SK-N-SH (cell line): ENCODE data around the gene MINK1. TPM values are rescaled to one million over a fixed set of nuclear protein-coding genes. Genes with fewer than 3 reads are reported as not detected.

Source experiments
- CTCF ChIA-PET: fragments of 300-600, 350-600 bp; formaldehyde crosslinking; extraction: SDS; loops from one replicate; lab custom pipeline; 2021; lab: Yijun Ruan, JAX
- POLR2A ChIA-PET: fragments of 350-600 bp; sonication (Branson Sonifier 250); formaldehyde crosslinking; extraction: SDS; loops from one replicate; lab custom pipeline; 2020; ENCODE audit warnings: antibody characterized with exemption, inconsistent platforms; lab: Yijun Ruan, JAX
- DNase-seq: peaks from one replicate; pipeline ENCODE4 v3.0.0; 2012
- H2AFZ ChIP-seq: fragments of 200-600 bp; sonication (generic); 2 replicates; pipeline ENCODE4 v1.8.1; 2016; ENCODE audit warnings: antibody characterized with exemption, mild to moderate bottlenecking, low read depth
- H3F3A ChIP-seq: fragments of 200-600 bp; sonication (generic); replicated peaks from 2 replicates; pipeline ENCODE3; 2016; ENCODE audit warnings: antibody characterized with exemption, mild to moderate bottlenecking; ENCODE audit not compliant: insufficient read depth
- H3K27ac ChIP-seq, 2 experiments: fragments of 200-500 bp in 1 of 2; fragments of 200-600 bp in 1 of 2; sonication (Bioruptor generic) in 1 of 2; sonication (generic), shearing (Covaris generic) in 1 of 2; 2 replicates each; pipeline versions ENCODE4 v1.5.1 to v1.6.1; 2014 to 2016; ENCODE audit warnings: low read depth in 2 of 2, inconsistent platforms in 1 of 2, low read length in 1 of 2, mild to moderate bottlenecking in 1 of 2, mixed read lengths in 1 of 2
- H3K27me3 ChIP-seq: fragments of 200-600 bp; sonication (generic), shearing (Covaris generic); 2 replicates; pipeline ENCODE4 v1.6.1; 2016; ENCODE audit warnings: mixed run types; ENCODE audit not compliant: insufficient read depth
- H3K36me3 ChIP-seq, 2 experiments: fragments of 200-500 bp in 1 of 2; fragments of 200-600 bp in 1 of 2; sonication (Bioruptor generic) in 1 of 2; sonication (generic) in 1 of 2; replicated peaks in 1 of 2; 2 replicates each; pipeline versions ENCODE3 to v1.5.1; 2014 to 2016; ENCODE audit warnings: low read length in 1 of 2, mild to moderate bottlenecking in 1 of 2; ENCODE audit not compliant: insufficient read depth in 2 of 2, control insufficient read depth in 1 of 2
- H3K4me1 ChIP-seq, 2 experiments: fragments of 200-500 bp in 1 of 2; fragments of 200-600 bp in 1 of 2; sonication (Bioruptor generic) in 1 of 2; sonication (generic), shearing (Covaris generic) in 1 of 2; 2 replicates each; pipeline versions ENCODE4 v1.5.1 to v1.6.1; 2014 to 2016; ENCODE audit warnings: low read depth in 1 of 2, low read length in 1 of 2, mixed run types in 1 of 2; ENCODE audit not compliant: insufficient read depth in 2 of 2, control insufficient read depth in 1 of 2
- H3K4me2 ChIP-seq: fragments of 200-600 bp; sonication (generic), shearing (Covaris generic); 2 replicates; pipeline ENCODE4 v1.6.1; 2017; ENCODE audit warnings: mixed run types
- H3K4me3 ChIP-seq, 2 experiments: fragments of 200-500 bp in 1 of 2; fragments of 200-600 bp in 1 of 2; sonication (Bioruptor generic) in 1 of 2; sonication (generic), shearing (Covaris generic) in 1 of 2; 2 replicates each; pipeline versions ENCODE4 v1.5.1 to v1.8.1; 2014 to 2016; ENCODE audit warnings: low read depth in 2 of 2, inconsistent platforms in 1 of 2, low read length in 1 of 2, mild to moderate bottlenecking in 1 of 2, mixed read lengths in 1 of 2, moderate library complexity in 1 of 2
- H3K79me2 ChIP-seq: fragments of 200-600 bp; sonication (generic); 2 replicates; pipeline ENCODE4 v1.8.1; 2017; ENCODE audit warnings: mild to moderate bottlenecking; ENCODE audit not compliant: insufficient read depth
- H3K9ac ChIP-seq: fragments of 200-600 bp; sonication (generic); 2 replicates; pipeline ENCODE4 v1.6.1; 2017; ENCODE audit warnings: mixed run types
- H3K9me2 ChIP-seq: fragments of 200-600 bp; sonication (generic); 2 replicates; pipeline ENCODE4 v1.6.1; 2017; ENCODE audit warnings: mixed run types
- H3K9me3 ChIP-seq: fragments of 200-600 bp; sonication (generic); 2 replicates; pipeline ENCODE4 v1.6.1; 2017; ENCODE audit warnings: mixed run types, mild to moderate bottlenecking, moderate library complexity
- H4K20me1 ChIP-seq: fragments of 200-600 bp; sonication (generic); 2 replicates; pipeline ENCODE4 v1.6.1; 2017; ENCODE audit warnings: mild to moderate bottlenecking, mixed run types; ENCODE audit not compliant: insufficient read depth
- GABPA ChIP-seq: IDR thresholded peaks from 2 replicates; pipeline ENCODE4 v1.4.0; 2012; ENCODE audit warnings: low read depth, mild to moderate bottlenecking
- GATA2 ChIP-seq: sonication (generic); formaldehyde crosslinking; IDR thresholded peaks from 2 replicates; pipeline ENCODE4 v1.5.0; 2020; ENCODE audit warnings: mild to moderate bottlenecking, missing genetic modification reagents
- MXI1 ChIP-seq: IDR thresholded peaks from 2 replicates; pipeline ENCODE4 v1.6.1; 2012; ENCODE audit warnings: mild to moderate bottlenecking, low read depth, low read length, improper control_type of control experiment
- NRF1 ChIP-seq: IDR thresholded peaks from 2 replicates; pipeline ENCODE4 v1.6.1; 2012; ENCODE audit warnings: low read depth, mild to moderate bottlenecking, low read length
- RAD21 ChIP-seq: IDR thresholded peaks from 2 replicates; pipeline ENCODE4 v1.6.1; 2012; ENCODE audit warnings: mild to moderate bottlenecking, low read length
- RXRA ChIP-seq: IDR thresholded peaks from 2 replicates; pipeline ENCODE4 v1.4.0; 2012; ENCODE audit warnings: low read depth, mild to moderate bottlenecking, borderline replicate concordance
- SMC3 ChIP-seq: IDR thresholded peaks from 2 replicates; pipeline ENCODE4 v1.6.1; 2012; ENCODE audit warnings: low read depth, low read length, improper control_type of control experiment
- TAF1 ChIP-seq: IDR thresholded peaks from 2 replicates; pipeline ENCODE4 v1.6.1; 2012; ENCODE audit warnings: low read depth, mild to moderate bottlenecking, low read length, moderate library complexity, borderline replicate concordance
- TCF12 ChIP-seq: IDR thresholded peaks from 2 replicates; pipeline ENCODE4 v1.4.0; 2012
- TEAD4 ChIP-seq: IDR thresholded peaks from 2 replicates; pipeline ENCODE4 v1.4.0; 2012; ENCODE audit warnings: mild to moderate bottlenecking, borderline replicate concordance; ENCODE audit not compliant: insufficient read depth
- WGBS: methylation state at CpG from one replicate; pipeline ENCODE4 v1.1.6; 2017; ENCODE audit warnings: low lambda C conversion rate; 5-methylcytosine and 5-hydroxymethylcytosine counted together
- polyA plus RNA-seq, 3 experiments: library from polyadenylated mRNA; depleted of rRNA; stranded (reverse); fragments of >200 nt; gene quantifications; 2 replicates each; pipeline ENCODE4 v1.2.3, GENCODE V29; 2012

Gene MINK1
- polyA plus RNA-seq, 1 of the 3 experiments (the other 2 are of a cell fraction) = 64.7 TPM

GRCh38 chr17:4858882-4859260, 25.7 kb downstream of the MINK1 start (continued):
- TF ChIP-seq GATA2 (peak; percentile 18; the same call in 1 of the 2 replicates), TCF12 (peak; percentile 69), GABPA (no peak), RXRA (no peak; the same call in 1 of the 2 replicates), RAD21 (peak; percentile 15; the same call in 1 of the 2 replicates), TEAD4 (no peak), SMC3 (no peak), MXI1 (peak; percentile 38; the same call in 1 of the 2 replicates), TAF1 (no peak), NRF1 (no peak)

- no peak overlapping the region for H2AFZ ChIP-seq
- no peaks in the 10 kb centered on the region for H3K9me2 ChIP-seq
- H3K4me2 ChIP-seq = no peak overlapping the region
- WGBS = 96% methylated on average over 32 of the region's 32 CpGs
- H3K27me3 ChIP-seq = no peaks in the 10 kb centered on the region
- H3K9me3 ChIP-seq = no peaks in the 10 kb centered on the region
- no peak overlapping the region for H3K9ac ChIP-seq
- no peaks in the 10 kb centered on the region for H4K20me1 ChIP-seq
- H3F3A ChIP-seq = no peaks in the 10 kb centered on the region
- no peak overlapping the region for H3K27ac ChIP-seq
- CTCF ChIA-PET = no interaction called here
- no peak for DNase-seq
- no peak for TF ChIP-seq TAF1
- no peaks in the 10 kb centered on the region for H3K36me3 ChIP-seq
- H3K4me3 ChIP-seq = no peak overlapping the region
- POLR2A ChIA-PET = no interaction called here
- H3K4me1 ChIP-seq = peaks cover 18 to 33% of the 10 kb centered on the region in 2 experiments
- H3K79me2 ChIP-seq = peaks cover 26% of the 10 kb centered on the region; the same call in 1 of the 2 replicates
Measured at GRCh38 chr17:4859816-4860625, 26.9 kb downstream of the MINK1 start.

- no peaks in the 10 kb centered on the region for H3K36me3 ChIP-seq
- peaks cover 18 to 33% of the 10 kb centered on the region in 2 experiments for H3K4me1 ChIP-seq
- no peaks in the 10 kb centered on the region for H3K9me3 ChIP-seq
- WGBS = 96% methylated on average over 9 of the region's 9 CpGs
- no peak overlapping the region for H2AFZ ChIP-seq
- no peaks in the 10 kb centered on the region for H3K9me2 ChIP-seq
- H3K27ac ChIP-seq = no peak overlapping the region
- DNase-seq = no peak
- CTCF ChIA-PET = no interaction called here
- no peaks in the 10 kb centered on the region for H4K20me1 ChIP-seq
- no peak overlapping the region for H3K9ac ChIP-seq
- POLR2A ChIA-PET = no interaction called here
- no peak overlapping the region for H3K4me2 ChIP-seq
- no peaks in the 10 kb centered on the region for H3K27me3 ChIP-seq
- TF ChIP-seq GABPA = no peak
- no peak for TF ChIP-seq TAF1
- peaks cover 29% of the 10 kb centered on the region for H3K79me2 ChIP-seq
- no peaks in the 10 kb centered on the region for H3F3A ChIP-seq
- H3K4me3 ChIP-seq = no peak overlapping the region
Measured at GRCh38 chr17:4860651-4861050, 27.5 kb downstream of the MINK1 start.
